Fibroblast of pulmonary artery (primary cell): ENCODE data around the gene TXNDC11.
A peak's percentile ranks its signal among the peaks of the same experiment; 100 is the strongest.

Source experiments
- DNase-seq: peaks from one replicate; pipeline ENCODE4 v3.0.0-alpha.2; 2010; ENCODE audit warnings: low read depth
- H3K4me3 ChIP-seq: replicated peaks from 2 replicates; pipeline ENCODE4 v1.5.1; 2011; ENCODE audit warnings: low read depth, mild to moderate bottlenecking, control low read depth, low read length, moderate library complexity
- TF ChIP-seq, protein P1 (sequence below): IDR thresholded peaks from 2 replicates; pipeline ENCODE4 v1.5.1; 2011; ENCODE audit warnings: mild to moderate bottlenecking, control low read depth, low read length, inconsistent platforms; ENCODE audit errors: missing control alignments

TXNDC11 gene

DNA sequence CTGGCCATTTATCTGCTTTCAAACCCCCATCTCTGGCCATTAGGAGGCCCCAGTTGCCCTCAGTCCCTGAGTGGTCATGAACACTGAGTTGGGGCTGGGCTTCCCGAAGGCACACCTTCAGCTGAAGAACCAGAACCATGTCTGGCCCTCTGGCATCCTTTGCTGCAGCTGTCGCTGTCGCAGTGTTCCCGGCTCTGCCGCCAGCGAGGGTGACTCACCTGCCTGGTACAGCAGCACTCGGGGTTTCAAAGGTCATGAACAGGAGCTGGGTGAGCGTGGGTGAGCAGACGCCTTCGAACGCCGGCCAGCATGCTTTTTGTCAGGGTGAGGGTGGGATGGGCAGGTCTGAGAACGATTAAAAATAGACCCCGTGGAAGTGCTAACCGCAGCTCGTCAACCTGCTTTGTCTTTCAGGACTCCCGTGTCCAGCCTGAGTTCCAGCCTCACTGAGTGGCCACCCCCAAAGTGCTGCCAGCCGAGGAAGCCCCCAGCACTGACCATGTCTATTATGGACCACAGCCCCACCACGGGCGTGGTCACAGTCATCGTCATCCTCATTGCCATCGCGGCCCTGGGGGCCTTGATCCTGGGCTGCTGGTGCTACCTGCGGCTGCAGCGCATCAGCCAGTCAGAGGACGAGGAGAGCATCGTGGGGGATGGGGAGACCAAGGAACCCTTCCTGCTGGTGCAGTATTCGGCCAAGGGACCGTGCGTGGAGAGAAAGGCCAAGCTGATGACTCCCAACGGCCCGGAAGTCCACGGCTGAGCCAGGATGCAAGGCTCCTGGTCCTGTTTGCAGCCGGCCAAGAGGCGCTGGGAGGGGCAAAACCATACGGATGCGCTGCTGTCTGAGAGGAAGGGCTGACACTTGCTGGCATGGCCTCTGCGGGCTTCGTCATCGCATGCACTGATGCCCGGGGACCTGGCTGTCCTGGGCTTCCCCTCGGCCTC, 66.8 kb downstream of the TXNDC11 start:
- no peak overlapping the region for H3K4me3 ChIP-seq
- TF ChIP-seq, protein P1, sequence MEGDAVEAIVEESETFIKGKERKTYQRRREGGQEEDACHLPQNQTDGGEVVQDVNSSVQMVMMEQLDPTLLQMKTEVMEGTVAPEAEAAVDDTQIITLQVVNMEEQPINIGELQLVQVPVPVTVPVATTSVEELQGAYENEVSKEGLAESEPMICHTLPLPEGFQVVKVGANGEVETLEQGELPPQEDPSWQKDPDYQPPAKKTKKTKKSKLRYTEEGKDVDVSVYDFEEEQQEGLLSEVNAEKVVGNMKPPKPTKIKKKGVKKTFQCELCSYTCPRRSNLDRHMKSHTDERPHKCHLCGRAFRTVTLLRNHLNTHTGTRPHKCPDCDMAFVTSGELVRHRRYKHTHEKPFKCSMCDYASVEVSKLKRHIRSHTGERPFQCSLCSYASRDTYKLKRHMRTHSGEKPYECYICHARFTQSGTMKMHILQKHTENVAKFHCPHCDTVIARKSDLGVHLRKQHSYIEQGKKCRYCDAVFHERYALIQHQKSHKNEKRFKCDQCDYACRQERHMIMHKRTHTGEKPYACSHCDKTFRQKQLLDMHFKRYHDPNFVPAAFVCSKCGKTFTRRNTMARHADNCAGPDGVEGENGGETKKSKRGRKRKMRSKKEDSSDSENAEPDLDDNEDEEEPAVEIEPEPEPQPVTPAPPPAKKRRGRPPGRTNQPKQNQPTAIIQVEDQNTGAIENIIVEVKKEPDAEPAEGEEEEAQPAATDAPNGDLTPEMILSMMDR: no peak
- no peak for DNase-seq

DNA sequence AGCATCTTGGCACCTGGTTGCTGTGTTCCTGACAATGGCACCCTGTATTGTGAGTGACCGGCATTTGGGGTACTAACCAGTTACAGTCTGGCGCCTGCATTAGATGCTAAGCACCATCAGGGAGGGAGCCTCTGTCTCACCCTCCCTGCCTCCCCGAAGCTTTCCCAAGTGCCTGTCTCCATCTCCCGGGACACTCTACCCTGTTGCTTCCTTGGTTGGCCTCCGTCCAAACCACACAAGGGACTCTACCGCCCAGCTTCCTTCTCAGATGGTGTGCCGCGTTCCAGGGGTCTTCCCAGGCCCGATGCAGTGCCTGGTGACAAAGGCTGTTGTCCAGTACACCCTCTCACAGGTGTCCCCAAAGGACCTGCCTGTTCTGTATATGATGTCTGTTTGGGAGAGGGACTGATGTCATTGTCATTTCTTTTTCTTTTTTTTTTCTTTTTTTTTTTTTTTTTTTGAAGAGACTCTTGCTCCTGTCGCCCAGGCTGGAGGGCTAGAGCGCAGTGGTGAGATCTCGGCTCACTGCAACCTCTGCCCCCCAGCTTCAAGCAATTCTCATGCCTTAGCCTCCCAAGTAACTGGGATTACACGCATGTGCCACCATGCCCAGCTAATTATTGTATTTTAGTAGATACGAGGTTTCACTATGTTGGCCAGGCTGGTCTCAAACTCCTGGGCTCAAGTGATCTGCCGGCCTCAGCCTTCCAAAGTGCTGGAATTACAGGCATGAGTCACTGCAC, 67.7 kb downstream of the TXNDC11 start:
- TF ChIP-seq, protein P1: no peak
- DNase-seq: peak; percentile 46
- no peak overlapping the region for H3K4me3 ChIP-seq

GRCh38 chr16:11674001-11674817, 68.4 kb downstream of the TXNDC11 start:
- H3K4me3 ChIP-seq: no peak overlapping the region
- TF ChIP-seq, protein P1: no peak
- DNase-seq: no peak

DNA sequence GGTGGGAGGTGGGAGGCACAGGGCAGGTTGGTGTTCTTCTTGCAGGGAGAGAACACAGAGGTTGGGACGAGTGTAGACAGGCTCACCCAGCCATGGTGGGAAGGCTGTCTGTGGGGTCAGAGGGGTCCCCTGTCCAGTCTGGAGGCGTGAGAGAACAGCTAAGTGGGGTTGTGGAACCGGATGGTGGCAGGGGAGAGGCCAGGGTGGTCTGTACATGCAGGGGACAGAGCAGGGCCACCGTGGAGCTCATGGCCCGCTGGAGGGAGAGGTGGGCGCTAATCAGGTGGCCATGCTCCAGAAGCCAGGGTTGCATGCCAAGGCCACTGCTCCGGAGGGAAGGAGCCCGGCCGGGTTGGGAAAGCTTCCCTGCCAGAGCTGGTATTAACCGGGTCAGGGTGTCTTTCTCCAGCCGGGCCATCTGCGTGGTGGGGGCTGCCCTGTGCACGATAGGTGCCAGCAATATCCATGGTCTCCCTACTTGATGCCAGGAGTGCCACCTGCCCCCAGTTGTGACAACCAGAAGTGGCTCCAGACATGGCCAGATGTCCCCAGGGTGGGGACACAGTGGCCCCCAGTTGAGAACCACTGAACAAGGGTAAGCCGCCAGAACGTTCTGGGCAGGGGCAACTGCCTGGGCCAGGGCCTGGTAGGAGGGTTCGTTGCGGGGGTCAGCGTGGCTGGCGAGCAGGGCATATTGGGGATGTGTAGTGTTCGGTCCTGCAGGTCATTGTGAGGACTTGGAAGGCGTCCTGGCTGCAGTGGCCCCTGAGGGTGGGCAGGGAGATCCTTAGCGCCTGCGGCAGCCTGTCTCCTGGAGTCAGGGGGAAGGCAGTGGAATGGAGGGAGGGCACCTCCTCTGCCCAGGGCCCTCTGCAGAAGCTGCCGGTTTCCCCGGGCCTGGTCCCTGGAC, 69.3 kb downstream of the TXNDC11 start:
- TF ChIP-seq, protein P1: no peak
- DNase-seq: no peak
- no peak overlapping the region for H3K4me3 ChIP-seq

DNA sequence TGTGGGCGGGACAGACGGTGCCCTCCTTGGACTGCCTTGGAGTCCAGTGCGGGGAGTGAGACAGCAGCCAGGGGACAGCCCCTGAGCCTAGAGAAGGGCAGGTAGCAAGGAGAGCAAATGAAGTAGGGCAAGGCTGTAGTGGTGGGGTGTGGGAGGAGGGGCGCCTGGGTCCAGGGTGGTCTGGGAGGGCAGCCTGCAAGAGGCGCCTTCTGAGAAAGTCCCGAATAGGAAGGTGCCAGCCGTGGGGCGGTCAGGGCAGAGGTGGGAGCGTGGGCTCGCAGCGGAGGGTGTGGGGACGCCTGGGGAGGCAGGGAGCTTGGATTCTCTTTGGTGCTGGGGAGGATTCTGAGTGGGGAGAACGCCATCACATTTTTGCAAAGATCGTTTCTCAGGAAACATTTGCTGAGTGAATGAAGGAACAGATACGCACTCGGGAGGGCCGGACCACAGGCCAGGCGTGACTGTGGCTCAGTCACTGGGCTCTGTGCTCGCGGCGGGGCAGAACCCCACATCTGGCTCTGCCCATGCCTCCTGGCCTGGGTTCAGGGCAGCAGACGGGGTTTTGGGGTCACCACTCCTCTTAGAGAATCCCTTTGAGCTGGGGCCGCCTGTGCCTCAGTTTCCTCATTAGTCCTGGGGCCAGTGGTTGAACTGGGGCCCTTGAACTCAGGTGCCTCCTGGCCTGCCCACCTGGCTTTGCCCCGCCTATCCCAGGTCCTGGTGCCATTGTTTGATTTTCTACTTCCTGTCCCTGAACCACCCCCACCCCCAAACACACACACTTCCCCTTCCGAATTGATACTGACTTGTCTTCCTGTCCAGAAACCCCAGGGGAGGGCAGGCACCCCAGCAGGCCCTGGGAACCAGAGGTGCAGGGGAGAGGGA, 70.2 kb downstream of the TXNDC11 start:
- no peak for DNase-seq
- H3K4me3 ChIP-seq: no peak overlapping the region
- TF ChIP-seq, protein P1: no peak
